Panc1 (cell line): Measurements from ENCODE around the gene SCYGR7.

Source experiments
- CTCF ChIP-seq: fragments of 450-650 bp; IDR thresholded peaks from 2 replicates; pipeline ENCODE4 v1.5.1; 2017; ENCODE audit warnings: mild to moderate bottlenecking
- POLR2AphosphoS5 ChIP-seq: IDR thresholded peaks from 2 replicates; pipeline ENCODE4 v1.6.1; 2012; ENCODE audit warnings: mild to moderate bottlenecking, low read depth, low read length, moderate library complexity

- no peak for TF ChIP-seq CTCF
- no peak for TF ChIP-seq POLR2AphosphoS5
Measured at GRCh38 chr2:227759411-227760118, 31.4 kb downstream of the SCYGR7 start.
